HG02943 (cell line): ENCODE measurements around the gene TCEANC2.

Source experiments
- ATAC-seq: cut with Tn5 transposase; IDR thresholded peaks from one replicate; pipeline ENCODE4 v1.9.1; 2021; ENCODE audit warnings: mild to moderate bottlenecking, low read depth, moderate library complexity; ENCODE audit not compliant: unreplicated experiment

Gene TCEANC2

DNA sequence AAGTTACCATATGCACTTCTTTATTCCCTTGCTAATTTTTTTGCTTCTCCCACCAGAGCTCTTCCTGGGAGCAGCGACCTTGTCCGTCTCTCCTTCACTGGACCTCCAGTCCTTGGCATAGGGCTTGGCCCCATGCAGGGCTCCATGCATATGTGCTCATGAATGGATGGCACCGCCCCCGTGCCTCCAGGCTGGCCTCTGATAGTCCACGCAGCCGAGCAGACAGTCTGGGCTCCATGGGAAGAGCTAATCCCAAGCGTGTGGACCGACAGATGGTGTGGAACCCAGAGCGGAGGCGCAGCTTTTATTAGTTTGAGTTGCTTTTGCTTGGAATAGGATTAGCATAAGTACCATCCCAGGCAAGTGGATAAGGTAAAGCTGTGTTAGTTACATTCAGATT lies 57.6 kb downstream of the TCEANC2 start:
- no peak for ATAC-seq

- ATAC-seq = no peak
Measured at GRCh38 chr1:54111624-54112023, 58.2 kb downstream of the TCEANC2 start.

DNA sequence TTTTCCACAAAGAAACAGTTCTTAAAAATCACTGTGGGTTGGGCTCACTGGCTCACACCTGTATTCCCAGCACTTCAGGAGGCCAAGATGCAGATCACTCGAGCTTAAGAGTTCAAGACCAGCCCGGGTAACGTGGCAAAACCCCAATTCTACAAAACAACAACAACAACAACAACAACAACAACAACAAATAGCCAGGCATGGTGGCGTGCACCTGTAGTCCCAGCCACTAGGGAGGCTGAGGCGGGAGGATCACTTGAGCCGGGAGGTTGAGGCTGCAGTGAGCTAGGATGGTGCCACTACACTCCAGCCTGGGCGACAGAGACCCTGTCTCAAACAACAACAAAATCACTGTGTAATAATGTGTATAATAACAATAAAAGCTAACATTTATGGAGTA lies 58.6 kb downstream of the TCEANC2 start:
- ATAC-seq = no peak

GRCh38 chr1:54112705-54113368 lies 59.4 kb downstream of the TCEANC2 start:
- ATAC-seq = no peak

DNA sequence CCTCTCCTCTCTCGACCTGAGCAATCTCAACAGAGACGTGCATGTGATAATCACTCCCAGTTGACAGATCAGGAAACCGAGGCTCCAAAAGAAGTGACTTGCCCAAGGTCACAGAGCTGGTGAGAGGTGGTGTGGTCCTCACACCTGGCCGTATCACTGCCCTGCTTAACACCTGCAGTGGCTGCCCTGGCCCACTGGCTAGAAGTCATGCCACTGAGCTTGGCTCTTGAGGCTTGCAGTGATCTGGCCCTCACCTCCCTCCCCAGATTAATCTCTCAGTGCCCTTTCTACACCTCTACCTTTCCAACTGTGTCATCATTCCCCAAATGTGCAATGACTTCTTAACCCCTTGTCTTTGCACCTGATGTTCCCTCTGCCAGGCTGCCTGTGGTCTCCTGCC lies 60.6 kb downstream of the TCEANC2 start:
- no peak for ATAC-seq

- ATAC-seq = no peak
Measured at GRCh38 chr1:54114955-54115354, 61.5 kb downstream of the TCEANC2 start.

GRCh38 chr1:54115520-54115919 lies 62.1 kb downstream of the TCEANC2 start:
- ATAC-seq = no peak

GRCh38 chr1:54117815-54118563 lies 64.6 kb downstream of the TCEANC2 start:
- no peak for ATAC-seq

DNA sequence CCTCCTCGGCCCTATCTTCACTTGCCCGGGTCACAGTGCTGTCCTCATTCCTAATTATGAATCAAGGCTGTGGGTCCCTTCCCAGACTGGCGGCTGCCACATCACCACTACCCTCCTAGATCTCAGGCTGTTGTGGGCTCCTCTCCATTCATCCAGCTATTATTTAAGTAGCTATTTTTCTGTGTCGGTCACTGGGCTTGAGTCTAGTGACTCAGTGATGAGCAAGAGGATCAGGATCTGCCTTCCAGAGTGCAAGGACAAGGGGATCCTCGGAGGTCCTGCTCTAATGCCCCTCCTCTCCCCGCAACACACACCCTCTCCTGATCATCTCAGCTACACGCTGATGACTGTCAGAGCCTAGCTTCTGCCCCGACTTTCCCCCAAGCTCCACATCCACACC lies 65.3 kb downstream of the TCEANC2 start:
- ATAC-seq = no peak

- ATAC-seq = no peak
Measured at GRCh38 chr1:54120018-54120697, 66.8 kb downstream of the TCEANC2 start.

GRCh38 chr1:54120698-54121481 lies 67.5 kb downstream of the TCEANC2 start:
- ATAC-seq = no peak

DNA sequence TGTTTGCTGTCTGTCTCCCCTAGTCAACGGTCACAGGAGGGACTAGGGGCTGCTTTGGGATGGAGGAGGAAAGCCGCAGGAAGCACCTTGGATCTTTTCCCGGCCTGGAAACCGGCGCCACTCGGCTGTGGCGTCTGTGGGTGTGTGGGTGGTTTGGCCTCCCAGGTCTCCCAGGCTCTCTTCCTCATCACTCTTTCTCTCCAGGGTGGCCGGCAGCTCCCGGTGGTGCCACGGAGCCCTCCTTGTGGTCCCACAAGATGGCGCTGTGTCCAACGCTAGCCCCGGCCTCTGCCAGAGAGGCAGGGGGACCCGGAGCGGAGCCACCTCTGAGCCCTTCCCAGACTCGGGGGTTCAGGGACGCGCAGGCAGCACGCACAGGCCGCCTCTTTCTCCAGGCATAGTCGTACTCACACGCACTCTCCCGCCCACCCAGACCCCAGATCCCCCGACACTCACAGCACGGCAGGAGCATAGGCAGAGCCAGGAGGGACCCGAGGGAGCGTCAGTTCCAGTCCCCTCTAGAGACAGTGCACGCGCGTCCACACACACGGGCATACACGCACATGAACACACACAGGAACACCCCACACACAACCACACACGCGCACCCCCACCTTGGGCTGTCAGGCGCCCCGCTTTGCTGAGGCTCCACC lies 68.2 kb downstream of the TCEANC2 start:
- ATAC-seq = no peak

DNA sequence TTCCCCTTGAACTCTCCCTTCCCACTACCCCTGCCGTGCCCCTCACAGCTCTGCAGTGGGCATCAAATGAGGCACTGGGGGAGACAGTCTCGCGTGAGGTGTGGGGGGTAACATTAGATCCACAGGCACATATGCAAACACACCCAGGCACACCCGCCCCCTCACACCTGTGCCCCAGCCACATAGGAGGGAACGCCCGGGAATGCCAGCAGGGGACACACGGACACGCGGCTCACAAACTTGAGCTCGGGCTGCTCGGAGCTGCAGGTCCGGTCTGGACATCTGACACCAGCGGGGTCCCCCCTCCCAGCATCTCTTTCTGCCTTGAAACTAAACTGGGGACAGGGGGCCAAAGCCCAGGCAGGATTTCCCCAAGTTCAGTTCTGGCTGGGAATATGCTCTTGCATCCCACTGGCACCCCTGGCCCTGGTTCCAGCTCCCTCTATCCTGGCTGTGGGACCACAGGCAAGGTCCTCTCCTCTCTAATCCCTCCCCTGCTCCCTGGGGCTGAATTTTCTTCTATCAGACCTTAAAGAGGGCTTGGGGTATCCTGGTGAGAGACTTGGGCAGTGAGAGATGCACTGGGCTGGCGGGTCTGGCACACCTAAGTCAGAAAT lies 68.8 kb downstream of the TCEANC2 start:
- ATAC-seq = no peak

DNA sequence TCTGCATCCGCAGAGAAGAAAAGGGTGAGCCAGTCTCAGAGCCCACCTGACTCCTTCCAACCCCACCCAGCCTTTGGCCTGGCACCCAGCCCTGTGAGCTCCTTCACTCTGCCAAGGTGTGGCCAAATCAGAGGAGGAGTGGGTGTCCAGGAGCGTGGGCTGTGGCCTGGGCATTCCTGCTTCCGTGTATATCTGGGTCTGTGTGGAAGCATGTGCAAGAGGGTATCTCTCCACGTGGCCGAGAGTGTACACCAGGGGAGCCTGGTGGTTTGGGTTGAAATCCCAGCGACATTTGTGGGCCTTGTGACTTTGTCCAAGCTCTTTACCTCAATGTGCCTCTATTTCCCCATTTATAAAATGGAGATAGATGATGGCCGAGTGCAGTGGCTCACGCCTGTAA lies 69.6 kb downstream of the TCEANC2 start:
- no peak for ATAC-seq

DNA sequence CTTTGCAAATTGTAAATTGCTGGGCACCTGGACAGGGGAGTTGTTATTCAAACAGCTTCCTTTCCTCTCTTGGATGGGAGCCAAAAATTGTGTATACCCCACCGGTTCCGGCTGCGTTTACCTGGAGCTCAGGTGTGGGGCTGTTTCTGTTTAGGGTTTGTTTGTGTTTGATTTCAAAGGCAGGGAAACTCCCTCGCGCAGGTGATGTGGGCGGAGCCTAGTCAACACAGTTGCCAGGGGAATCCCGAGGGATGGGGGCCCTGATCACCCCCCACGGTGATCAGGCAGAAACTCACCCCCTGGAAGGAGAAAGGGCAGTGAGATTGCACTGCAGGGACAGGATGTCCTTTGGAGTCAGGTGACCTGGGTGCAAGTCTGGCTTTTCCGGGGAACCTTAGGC lies 71.1 kb downstream of the TCEANC2 start:
- ATAC-seq = no peak

DNA sequence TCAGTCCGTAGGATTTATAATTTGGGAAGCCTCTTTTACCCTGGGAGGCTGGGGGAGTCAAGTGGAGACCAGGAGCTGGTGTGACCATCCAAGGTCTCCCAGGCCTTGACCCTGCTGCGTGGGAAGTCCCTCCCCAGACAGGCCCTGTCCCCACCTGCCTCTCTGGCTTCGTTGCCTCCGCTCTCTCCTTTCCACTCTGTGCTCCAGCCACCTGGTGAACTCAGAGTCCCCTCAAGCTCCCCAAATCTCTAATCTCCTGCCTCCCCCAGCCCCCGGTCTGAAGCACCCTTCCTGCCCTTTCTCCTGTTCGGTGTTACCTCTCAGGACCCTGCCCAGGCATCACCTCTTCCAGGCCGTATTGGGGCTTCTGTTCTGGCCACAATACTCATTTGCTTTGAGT lies 71.5 kb downstream of the TCEANC2 start:
- no peak for ATAC-seq

- no peak for ATAC-seq
Measured at GRCh38 chr1:54125386-54126070, 72.1 kb downstream of the TCEANC2 start.

DNA sequence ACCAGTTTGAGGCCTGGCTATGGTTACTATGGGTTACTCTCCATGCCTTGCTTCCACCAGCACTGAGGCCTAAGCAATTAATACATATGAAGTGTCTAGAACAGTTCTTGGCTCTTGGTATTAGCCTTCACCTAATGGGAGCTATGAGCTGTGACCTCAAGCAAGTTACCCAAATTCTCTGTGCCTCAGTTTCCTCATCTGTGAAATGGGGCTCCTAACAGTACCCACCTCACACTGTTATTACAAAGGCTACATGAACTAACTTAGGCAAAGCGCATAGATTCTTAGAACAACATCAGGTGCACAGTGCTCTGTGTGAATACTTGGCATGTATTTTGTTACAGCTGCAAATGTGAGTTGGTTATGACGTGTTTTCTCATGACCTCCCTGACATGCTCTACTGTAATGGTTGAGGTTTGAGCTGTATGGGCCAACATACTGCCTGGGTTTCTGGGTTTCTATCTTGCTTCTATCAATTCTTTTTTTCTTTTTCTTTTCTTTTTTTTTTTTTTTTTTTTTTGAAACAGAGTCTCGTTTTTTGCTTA lies 72.9 kb downstream of the TCEANC2 start:
- ATAC-seq = no peak
